Measurements from ENCODE around the gene AFF1. TPM values are rescaled to one million over a fixed set of nuclear protein-coding genes. Genes with fewer than 3 reads are reported as not detected.
A peak's percentile ranks its signal among the peaks of the same experiment; 100 is the strongest.

AFF1 gene
- total and polyA plus RNA-seq, 2 of the 4 experiments (the other 2 are of a cell fraction), result 7.0 to 9.6 TPM

DNA sequence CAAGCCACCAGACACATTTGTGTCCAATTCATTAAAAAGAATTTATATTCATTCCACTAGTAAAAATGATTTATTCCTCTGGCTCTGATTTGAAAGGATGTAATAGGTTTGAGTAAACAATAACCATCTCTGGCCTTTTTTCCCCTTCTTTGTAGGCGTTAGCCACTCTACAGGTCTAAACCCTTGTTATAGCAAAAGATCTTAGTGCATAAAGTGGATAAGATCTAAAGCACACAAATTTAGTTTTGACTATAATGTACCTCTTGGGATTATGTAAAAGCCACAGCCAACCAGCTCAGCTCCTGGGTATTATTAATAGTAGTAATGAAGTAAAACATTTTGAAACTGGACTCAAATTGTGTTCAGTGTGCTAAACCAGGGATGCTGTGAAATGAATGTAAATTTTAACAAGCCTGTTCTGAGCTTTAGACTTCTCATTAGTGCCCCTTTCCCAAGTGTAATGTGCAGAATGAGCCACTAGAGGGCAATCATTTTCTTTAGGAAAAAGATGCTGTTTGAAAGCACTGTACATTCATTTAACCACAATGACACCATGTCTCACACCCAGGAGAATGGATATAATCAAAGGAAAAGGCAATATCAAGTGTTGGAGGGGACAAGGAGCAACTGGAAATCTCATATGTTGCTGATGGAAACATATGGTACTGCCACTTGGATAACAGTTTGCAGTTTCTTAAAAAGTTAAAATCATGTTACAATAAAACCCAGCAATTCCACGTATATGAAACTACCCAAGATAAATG lies 215.9 kb downstream of the AFF1 start:
- no CpG with 5 or more reads among the region's 2 CpGs for WGBS, 2 experiments (ENCODE audit: extremely low coverage in 2 of 2, insufficient read length in 1 of 2)
- intact Hi-C loops (cut with micrococcal nuclease), result loop anchor here (1.0 to 5.0 kb wide), 4 partner anchors 67 to 315 kb away; no protein-coding TSS in a partner anchor
- no peak overlapping the region for H2BK20ac ChIP-seq (ENCODE audit: low read depth, low read length)

More for the DNA sequence above, 215.9 kb downstream of the AFF1 start:
- no peak overlapping the region for H2BK15ac ChIP-seq (ENCODE audit: low read depth, low read length)
- no peak overlapping the region for H3K4me3 ChIP-seq (ENCODE audit: insufficient read depth, low read depth, low read length)
- POLR2A ChIA-PET (ENCODE audit: unreplicated experiment), result no interaction called here
- ATAC-seq (ENCODE audit: low read depth), result peak; percentile 89
- CTCF ChIA-PET, result interaction anchor here (0.5 to 1.6 kb wide), 15 partner anchors 9 to 780 kb away, joined by 3 to 8 read pairs (median 3); no protein-coding TSS in a partner anchor
- in situ Hi-C loops (cut with MboI; ENCODE audit: low sequenced_read_pairs) (no loop called here), dilution Hi-C loops (cut with HindIII; ENCODE audit: low sequenced_read_pairs, unreplicated experiment) (no loop called here)
- H3K4me2 ChIP-seq (ENCODE audit: low read depth, low read length), result no peak overlapping the region
- H3K9me1 ChIP-seq (ENCODE audit: insufficient read depth, low read length), result no peaks in the 10 kb centered on the region
- H3K36me3 ChIP-seq (ENCODE audit: control insufficient read depth, insufficient read depth, low read length), result no peaks in the 10 kb centered on the region
- no peak overlapping the region for H2BK5ac ChIP-seq (ENCODE audit: low read depth, low read length, poor library complexity, severe bottlenecking)
- H3K27ac ChIP-seq (ENCODE audit: insufficient read depth, low read length), result no peak overlapping the region
- no peak overlapping the region for H2AK9ac ChIP-seq (replicated peaks; ENCODE audit: low read depth, low read length, poor library complexity)
- no peak overlapping the region for H3K9ac ChIP-seq (ENCODE audit: low read depth, low read length)
- H3K79me1 ChIP-seq (ENCODE audit: low read depth in 1 of 2, low read length in 2 of 2), result no peaks in the 10 kb centered on the region
- no peak overlapping the region for H4K5ac ChIP-seq (ENCODE audit: low read depth, low read length)
- no peaks in the 10 kb centered on the region for H3K4me1 ChIP-seq (ENCODE audit: control insufficient read depth, insufficient read depth, low read length)
- H3K14ac ChIP-seq (replicated peaks; ENCODE audit: low read depth, low read length), result no peak overlapping the region
- BruUV-seq (replicated peaks), result no TSS peak
- H3K9me3 ChIP-seq (ENCODE audit: control insufficient read depth, insufficient read depth, low read length), result no peaks in the 10 kb centered on the region
- H3K18ac ChIP-seq (ENCODE audit: low read depth, low read length), result no peak overlapping the region
- TF ChIP-seq CEBPB (IDR thresholded peaks at IDR 0.05; ENCODE audit: low read depth, low read length), result no peak
- no peak for TF ChIP-seq MAFK (IDR thresholded peaks at IDR 0.05; ENCODE audit: low read depth, low read length)
- TF ChIP-seq, protein P1, sequence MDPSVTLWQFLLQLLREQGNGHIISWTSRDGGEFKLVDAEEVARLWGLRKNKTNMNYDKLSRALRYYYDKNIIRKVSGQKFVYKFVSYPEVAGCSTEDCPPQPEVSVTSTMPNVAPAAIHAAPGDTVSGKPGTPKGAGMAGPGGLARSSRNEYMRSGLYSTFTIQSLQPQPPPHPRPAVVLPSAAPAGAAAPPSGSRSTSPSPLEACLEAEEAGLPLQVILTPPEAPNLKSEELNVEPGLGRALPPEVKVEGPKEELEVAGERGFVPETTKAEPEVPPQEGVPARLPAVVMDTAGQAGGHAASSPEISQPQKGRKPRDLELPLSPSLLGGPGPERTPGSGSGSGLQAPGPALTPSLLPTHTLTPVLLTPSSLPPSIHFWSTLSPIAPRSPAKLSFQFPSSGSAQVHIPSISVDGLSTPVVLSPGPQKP (IDR thresholded peaks at IDR 0.05; ENCODE audit: borderline replicate concordance, low read depth, low read length), result no peak
- no peak for TF ChIP-seq NFE2L2 (IDR thresholded peaks at IDR 0.05; ENCODE audit: low read depth, low read length)
- TF ChIP-seq, protein P2, sequence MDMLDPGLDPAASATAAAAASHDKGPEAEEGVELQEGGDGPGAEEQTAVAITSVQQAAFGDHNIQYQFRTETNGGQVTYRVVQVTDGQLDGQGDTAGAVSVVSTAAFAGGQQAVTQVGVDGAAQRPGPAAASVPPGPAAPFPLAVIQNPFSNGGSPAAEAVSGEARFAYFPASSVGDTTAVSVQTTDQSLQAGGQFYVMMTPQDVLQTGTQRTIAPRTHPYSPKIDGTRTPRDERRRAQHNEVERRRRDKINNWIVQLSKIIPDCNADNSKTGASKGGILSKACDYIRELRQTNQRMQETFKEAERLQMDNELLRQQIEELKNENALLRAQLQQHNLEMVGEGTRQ (IDR thresholded peaks at IDR 0.05; ENCODE audit: low read depth, low read length), result no peak
- no peak for TF ChIP-seq RFX5 (IDR thresholded peaks at IDR 0.05; ENCODE audit: low read depth, low read length)
- TF ChIP-seq BHLHE40 (IDR thresholded peaks at IDR 0.05; ENCODE audit: low read depth, low read length), result no peak
- no peak for TF ChIP-seq CHD1 (IDR thresholded peaks at IDR 0.05; ENCODE audit: low read depth, low read length)
- TF ChIP-seq SMC3 (IDR thresholded peaks at IDR 0.05; ENCODE audit: low read depth, low read length), result peak; percentile 78
- TF ChIP-seq MXI1 (IDR thresholded peaks at IDR 0.05; ENCODE audit: borderline replicate concordance, low read depth, low read length), result no peak
- no peak for TF ChIP-seq RCOR1 (IDR thresholded peaks at IDR 0.05; ENCODE audit: insufficient replicate concordance, low read length)
- no peak for TF ChIP-seq POLR2A (IDR thresholded peaks at IDR 0.05; ENCODE audit: low read depth, low read length)
- TF ChIP-seq MAZ (IDR thresholded peaks at IDR 0.05; ENCODE audit: borderline replicate concordance, low read depth, low read length), result no peak
- TF ChIP-seq, protein P3, sequence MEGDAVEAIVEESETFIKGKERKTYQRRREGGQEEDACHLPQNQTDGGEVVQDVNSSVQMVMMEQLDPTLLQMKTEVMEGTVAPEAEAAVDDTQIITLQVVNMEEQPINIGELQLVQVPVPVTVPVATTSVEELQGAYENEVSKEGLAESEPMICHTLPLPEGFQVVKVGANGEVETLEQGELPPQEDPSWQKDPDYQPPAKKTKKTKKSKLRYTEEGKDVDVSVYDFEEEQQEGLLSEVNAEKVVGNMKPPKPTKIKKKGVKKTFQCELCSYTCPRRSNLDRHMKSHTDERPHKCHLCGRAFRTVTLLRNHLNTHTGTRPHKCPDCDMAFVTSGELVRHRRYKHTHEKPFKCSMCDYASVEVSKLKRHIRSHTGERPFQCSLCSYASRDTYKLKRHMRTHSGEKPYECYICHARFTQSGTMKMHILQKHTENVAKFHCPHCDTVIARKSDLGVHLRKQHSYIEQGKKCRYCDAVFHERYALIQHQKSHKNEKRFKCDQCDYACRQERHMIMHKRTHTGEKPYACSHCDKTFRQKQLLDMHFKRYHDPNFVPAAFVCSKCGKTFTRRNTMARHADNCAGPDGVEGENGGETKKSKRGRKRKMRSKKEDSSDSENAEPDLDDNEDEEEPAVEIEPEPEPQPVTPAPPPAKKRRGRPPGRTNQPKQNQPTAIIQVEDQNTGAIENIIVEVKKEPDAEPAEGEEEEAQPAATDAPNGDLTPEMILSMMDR (conservative IDR thresholded peaks at IDR 0.05; ENCODE audit: low read depth, low read length), result peak; percentile 82
- TF ChIP-seq RAD21 (IDR thresholded peaks at IDR 0.05; ENCODE audit: low read length), result peak; percentile 80
- no peak overlapping the region for H3K56ac ChIP-seq (ENCODE audit: extremely low read depth, insufficient read depth, low read length)
- H4K91ac ChIP-seq (ENCODE audit: insufficient read depth, low read depth, low read length), result no peak overlapping the region
- H4K20me1 ChIP-seq (ENCODE audit: insufficient read depth, low read length), result no peaks in the 10 kb centered on the region
- H3K4ac ChIP-seq (ENCODE audit: low read depth, low read length), result no peak overlapping the region
- no peak overlapping the region for H2AK5ac ChIP-seq (ENCODE audit: low read depth, low read length)
- DNase-seq, result peak; percentile 71
- H3K27me3 ChIP-seq (ENCODE audit: control insufficient read depth, insufficient read depth, low read length), result no peaks in the 10 kb centered on the region
- no peak overlapping the region for H2AFZ ChIP-seq (replicated peaks; ENCODE audit: low read length, poor library complexity)
- H2BK120ac ChIP-seq (ENCODE audit: low read depth, low read length), result no peak overlapping the region
- no peak overlapping the region for H4K8ac ChIP-seq (ENCODE audit: low read depth in 2 of 2, low read length in 2 of 2)
- no peak overlapping the region for H3K23ac ChIP-seq (ENCODE audit: low read depth, low read length)

All from IMR-90 (cell line).